Measurements from ENCODE around the gene MCCC2.
"Not testable (repeated sequence)": the region's sequence is repeated elsewhere in the genome, so short reads cannot be mapped to it uniquely, and the experiment has no call there.

Gene MCCC2

GRCh38 chr5:71600783-71601182, 13.6 kb downstream of the MCCC2 start:
- DNase-seq = no peak

GRCh38 chr5:71601222-71602026, 14.3 kb downstream of the MCCC2 start:
- DNase-seq = peak; percentile 23 to 59 (median 52)

DNA sequence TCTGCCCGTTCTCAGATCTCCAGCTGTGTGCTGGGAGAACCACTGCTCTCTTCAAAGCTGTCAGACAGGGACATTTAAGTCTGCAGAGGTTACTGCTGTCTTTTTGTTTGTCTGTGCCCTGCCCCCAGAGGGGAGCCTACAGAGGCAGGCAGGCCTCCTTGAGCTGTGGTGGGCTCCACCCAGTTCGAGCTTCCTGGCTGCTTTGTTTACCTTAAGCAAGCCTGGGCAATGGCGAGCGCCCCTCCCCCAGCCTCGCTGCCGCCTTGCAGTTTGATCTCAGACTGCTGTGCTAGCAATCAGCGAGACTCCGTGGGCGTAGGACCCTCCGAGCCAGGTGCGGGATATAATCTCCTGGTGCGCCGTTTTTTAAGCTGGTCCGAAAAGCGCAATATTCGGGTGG, 22.8 kb downstream of the MCCC2 start:
- not testable (repeated sequence) for DNase-seq

GRCh38 chr5:71615809-71616208, 28.7 kb downstream of the MCCC2 start:
- no peak for DNase-seq

- DNase-seq = no peak
Measured at GRCh38 chr5:71620630-71621029, 33.5 kb downstream of the MCCC2 start.

DNA sequence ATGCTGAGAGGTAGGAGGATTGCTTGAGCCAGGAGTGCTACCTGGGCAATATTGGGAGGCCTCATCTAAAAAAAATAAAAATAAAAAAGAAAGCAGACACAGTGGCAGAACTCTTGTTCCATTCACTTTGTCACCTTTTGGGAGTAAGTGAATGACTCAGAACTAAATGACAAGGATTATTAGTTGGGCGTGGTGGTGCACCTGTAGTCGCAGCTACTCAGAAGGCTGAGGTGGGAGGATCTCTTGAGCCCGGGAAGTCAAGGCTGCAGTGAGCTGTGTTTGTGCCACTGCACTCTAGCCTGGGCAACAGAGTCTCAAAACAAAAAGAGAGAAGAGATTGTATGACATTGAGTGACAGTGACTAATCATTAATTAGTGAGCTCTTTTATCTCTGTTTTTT, 34.1 kb downstream of the MCCC2 start:
- no peak for DNase-seq

- DNase-seq = no peak
Measured at GRCh38 chr5:71621741-71622140, 34.6 kb downstream of the MCCC2 start.

GRCh38 chr5:71623221-71623794, 36.2 kb downstream of the MCCC2 start:
- DNase-seq = no peak

- no peak for DNase-seq
Measured at GRCh38 chr5:71629950-71630349, 42.8 kb downstream of the MCCC2 start.

- DNase-seq = no peak
Measured at GRCh38 chr5:71631070-71631469, 43.9 kb downstream of the MCCC2 start.

- no peak for DNase-seq
Measured at GRCh38 chr5:71632168-71632567, 45.0 kb downstream of the MCCC2 start.

GRCh38 chr5:71633255-71634155, 46.4 kb downstream of the MCCC2 start:
- DNase-seq = no peak

DNA sequence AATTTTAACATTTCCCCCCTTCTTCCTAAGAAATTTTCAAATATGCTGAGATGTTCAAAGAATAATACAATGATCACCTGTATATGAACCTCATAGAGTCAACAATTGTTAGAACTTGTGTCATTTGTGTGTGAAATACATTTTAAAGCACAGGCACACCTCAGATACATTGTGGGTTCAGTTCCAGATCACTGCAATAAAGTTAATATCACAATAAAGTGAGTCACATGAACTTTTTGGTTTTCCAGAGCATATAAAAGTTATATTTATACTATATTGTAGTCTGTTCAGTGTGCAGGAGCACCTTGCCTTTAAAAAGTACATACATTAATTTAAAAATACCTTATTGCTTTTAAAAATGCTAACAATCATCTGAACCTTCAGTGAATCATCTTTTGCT, 50.0 kb downstream of the MCCC2 start:
- DNase-seq = no peak

- no peak for DNase-seq
Measured at GRCh38 chr5:71640408-71640807, 53.3 kb downstream of the MCCC2 start.

- no peak for DNase-seq
Measured at GRCh38 chr5:71645030-71645429, 57.9 kb downstream of the MCCC2 start.

DNA sequence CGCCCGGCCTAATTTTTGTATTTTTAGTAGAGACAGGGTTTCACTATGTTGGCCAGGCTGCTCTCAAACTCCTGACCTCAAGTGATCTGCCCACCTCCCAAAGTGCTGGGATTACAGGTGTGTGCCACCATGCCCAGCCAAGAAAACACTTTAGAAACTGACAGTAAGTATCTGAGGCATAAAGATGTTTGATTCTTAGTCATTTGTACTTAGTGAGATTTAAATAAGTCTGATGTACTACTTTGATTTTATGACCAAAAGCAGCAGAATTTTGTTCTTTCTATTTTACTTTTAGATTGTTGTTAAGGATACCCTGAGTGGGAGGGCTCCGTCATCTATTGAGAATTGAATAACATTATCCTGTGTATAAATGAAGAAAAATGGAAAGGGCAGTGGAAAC, 63.8 kb downstream of the MCCC2 start:
- not testable (repeated sequence) for DNase-seq

DNA sequence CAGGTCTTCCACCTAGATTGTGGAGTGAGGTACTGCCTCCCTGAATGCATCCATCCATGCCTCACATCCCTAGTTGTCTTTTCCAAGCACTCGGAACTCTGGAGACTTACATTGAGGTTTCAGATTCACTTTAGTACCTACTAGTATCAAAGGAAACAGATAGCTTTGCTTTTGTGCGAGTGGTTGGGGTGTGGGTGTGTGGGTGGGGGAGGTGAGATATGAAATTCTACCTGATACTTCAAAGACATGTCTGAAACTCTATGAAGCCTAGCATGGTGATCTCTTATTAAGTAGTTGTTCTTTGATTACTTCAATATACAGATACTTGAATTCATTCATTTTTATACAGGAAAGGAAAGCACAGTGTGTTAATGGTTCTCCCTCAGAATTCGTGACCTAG, 64.4 kb downstream of the MCCC2 start:
- no peak for DNase-seq

DNA sequence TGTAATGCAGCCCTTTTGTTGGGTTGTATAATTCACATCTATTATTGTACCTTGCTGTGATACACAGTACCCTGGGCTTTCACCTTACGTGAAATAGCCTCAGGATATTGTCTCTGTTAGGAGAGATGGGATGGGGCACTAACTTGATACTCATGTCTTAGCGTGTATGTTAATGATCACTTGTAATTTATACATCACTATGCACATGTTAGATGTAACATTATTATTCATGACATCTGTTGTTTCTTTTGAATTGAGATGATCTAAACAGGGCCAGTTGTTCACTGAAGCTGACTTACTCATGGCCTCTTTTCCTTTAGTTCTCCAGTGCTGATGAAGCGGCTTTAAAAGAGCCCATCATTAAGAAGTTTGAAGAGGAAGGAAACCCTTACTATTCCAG, 65.2 kb downstream of the MCCC2 start:
- no peak for DNase-seq

GRCh38 chr5:71652803-71653543, 65.8 kb downstream of the MCCC2 start:
- DNase-seq = no peak

DNA sequence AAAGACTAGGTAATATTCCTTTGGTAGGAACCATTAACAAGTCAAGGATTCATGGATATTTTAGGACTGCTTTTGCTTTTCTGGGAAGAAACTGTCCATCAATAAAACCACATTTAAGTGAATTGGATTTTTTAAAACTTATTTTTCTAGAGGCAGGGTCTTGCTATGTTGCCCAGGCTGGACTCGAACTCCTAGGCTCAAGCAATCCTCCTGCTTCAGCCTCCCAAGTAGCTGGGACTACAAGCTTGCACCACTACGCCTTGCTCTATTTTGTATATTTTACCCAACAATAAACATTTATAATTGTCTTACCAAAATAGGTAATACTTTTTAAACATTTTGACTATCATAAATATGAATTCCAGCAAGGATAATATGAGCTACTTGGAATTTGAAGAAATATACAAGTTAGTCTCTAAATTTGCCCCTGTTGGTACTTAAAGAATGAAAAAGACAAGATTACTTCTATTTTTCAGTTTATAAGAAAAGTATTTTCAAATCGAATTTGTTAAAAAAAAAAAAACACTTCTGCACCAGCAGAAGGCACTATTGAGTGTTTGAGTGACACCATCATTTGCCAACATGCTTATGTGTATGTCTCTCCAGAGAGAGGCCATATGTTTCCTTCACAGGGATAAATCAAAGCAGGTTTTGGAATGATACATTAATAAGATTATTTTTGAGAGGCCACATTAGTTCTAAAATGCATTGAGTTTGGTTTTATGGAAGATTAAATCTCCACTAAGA, 71.9 kb downstream of the MCCC2 start:
- DNase-seq = peak in 1 of 4 experiments; percentile 4

DNA sequence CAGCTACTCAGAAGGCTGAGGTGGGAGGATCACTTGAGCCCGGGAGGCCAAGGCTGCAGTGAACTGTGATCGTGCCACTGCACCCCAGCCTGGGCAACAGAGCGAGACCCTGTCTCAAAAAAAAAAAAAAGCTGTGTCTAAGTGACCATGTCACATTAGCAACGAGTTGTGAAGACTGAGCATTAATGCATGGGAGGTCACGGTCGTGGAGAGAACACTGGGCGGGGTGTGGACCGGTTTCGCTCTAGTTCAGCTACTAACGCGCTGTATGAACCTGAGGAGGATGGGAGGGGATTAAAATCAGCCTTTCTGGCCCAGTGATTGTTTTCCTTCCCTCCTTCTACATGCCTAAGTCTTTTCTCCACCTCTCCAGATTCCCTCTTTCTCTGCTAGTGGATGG, 75.2 kb downstream of the MCCC2 start:
- no peak for DNase-seq

All from suppressor macrophage (primary cell).